HEK293 (cell line): ENCODE measurements around the gene VPS36.

Experiments
- EGR2 ChIP-seq: fragments of 450-650 bp; formaldehyde crosslinking; IDR thresholded peaks from 2 replicates; pipeline ENCODE4 v1.5.1; 2016; ENCODE audit warnings: low read depth, missing biosample characterization, missing genetic modification characterization
- HOXC10 ChIP-seq: sonication (generic); formaldehyde crosslinking; IDR thresholded peaks from 2 replicates; pipeline ENCODE4 v1.8.1; 2023; ENCODE audit warnings: mild to moderate bottlenecking, missing genetic modification reagents
- KLF8 ChIP-seq: fragments of 450-650 bp; formaldehyde crosslinking; IDR thresholded peaks from 2 replicates; pipeline ENCODE4 v1.5.1; 2016; ENCODE audit warnings: missing biosample characterization, missing genetic modification characterization
- MEIS1 ChIP-seq: sonication (generic); formaldehyde crosslinking; IDR thresholded peaks from 2 replicates; pipeline ENCODE4 v1.8.1; 2022; ENCODE audit warnings: missing genetic modification reagents, mild to moderate bottlenecking, borderline replicate concordance
- TCF7L2 ChIP-seq: IDR thresholded peaks from 2 replicates; pipeline ENCODE4 v1.6.1; 2011; ENCODE audit warnings: low read depth, mild to moderate bottlenecking, inconsistent platforms, low read length, moderate library complexity, borderline replicate concordance
- TRIM28 ChIP-seq: IDR thresholded peaks from 2 replicates; pipeline ENCODE4 v1.6.1; 2011; ENCODE audit warnings: low read length, control low read depth, borderline replicate concordance
- ZFP3 ChIP-seq: fragments of 450-650 bp; formaldehyde crosslinking; IDR thresholded peaks from 2 replicates; pipeline ENCODE4 v1.5.1; 2016; ENCODE audit warnings: low read depth, missing biosample characterization, missing genetic modification characterization
- ZFP37 ChIP-seq: fragments of 450-650 bp; formaldehyde crosslinking; IDR thresholded peaks from 2 replicates; pipeline ENCODE4 v1.5.1; 2016; ENCODE audit warnings: missing biosample characterization, missing genetic modification characterization
- ZFP69B ChIP-seq: fragments of 450-650 bp; formaldehyde crosslinking; IDR thresholded peaks from 2 replicates; pipeline ENCODE4 v1.5.1; 2016; ENCODE audit warnings: missing biosample characterization, missing genetic modification characterization
- ZNF112 ChIP-seq: fragments of 450-650 bp; formaldehyde crosslinking; IDR thresholded peaks from 2 replicates; pipeline ENCODE4 v1.5.0; 2017; ENCODE audit warnings: missing biosample characterization, missing genetic modification characterization
- ZNF114 ChIP-seq: fragments of 450-650 bp; formaldehyde crosslinking; IDR thresholded peaks from 2 replicates; pipeline ENCODE4 v1.5.0; 2017; ENCODE audit warnings: missing biosample characterization, missing genetic modification characterization
- ZNF121 ChIP-seq: fragments of 450-650 bp; formaldehyde crosslinking; IDR thresholded peaks from 2 replicates; pipeline ENCODE4 v1.5.1; 2016; ENCODE audit warnings: missing biosample characterization, missing genetic modification characterization
- ZNF202 ChIP-seq: fragments of 450-650 bp; formaldehyde crosslinking; IDR thresholded peaks from 2 replicates; pipeline ENCODE4 v1.5.1; 2016; ENCODE audit warnings: missing biosample characterization, missing genetic modification characterization, borderline replicate concordance
- ZNF223 ChIP-seq: fragments of 450-650 bp; formaldehyde crosslinking; IDR thresholded peaks from 2 replicates; pipeline ENCODE4 v1.5.1; 2016; ENCODE audit warnings: missing biosample characterization, missing genetic modification characterization
- ZNF24 ChIP-seq: fragments of 450-650 bp; formaldehyde crosslinking; IDR thresholded peaks from 2 replicates; pipeline ENCODE4 v1.5.1; 2016; ENCODE audit warnings: missing biosample characterization, missing genetic modification characterization
- ZNF274 ChIP-seq, 2 experiments: fragments of 200-500 bp in 1 of 2; fragments of 450-650 bp in 1 of 2; sonication (Bioruptor generic) in 1 of 2; formaldehyde crosslinking in 1 of 2; IDR thresholded peaks; 2 replicates each; pipeline versions ENCODE4 v1.5.1 to v1.6.1; 2014 to 2016; ENCODE audit warnings: borderline replicate concordance in 1 of 2, inconsistent platforms in 1 of 2, low read length in 1 of 2, missing biosample characterization in 1 of 2, missing genetic modification characterization in 1 of 2
- ZNF501 ChIP-seq: fragments of 450-650 bp; formaldehyde crosslinking; IDR thresholded peaks from 2 replicates; pipeline ENCODE4 v1.5.1; 2016; ENCODE audit warnings: missing biosample characterization, missing genetic modification characterization
- ZNF610 ChIP-seq: fragments of 450-650 bp; formaldehyde crosslinking; IDR thresholded peaks from 2 replicates; pipeline ENCODE4 v1.5.1; 2016; ENCODE audit warnings: missing biosample characterization, missing genetic modification characterization, borderline replicate concordance
- ZNF626 ChIP-seq: fragments of 450-650 bp; sonication (Bioruptor Pico); formaldehyde crosslinking; IDR thresholded peaks from 2 replicates; pipeline ENCODE4 v1.5.1; 2018; ENCODE audit warnings: missing biosample characterization, missing genetic modification characterization, inconsistent platforms
- ZNF664 ChIP-seq: fragments of 450-650 bp; formaldehyde crosslinking; IDR thresholded peaks from 2 replicates; pipeline ENCODE4 v1.5.1; 2016; ENCODE audit warnings: missing biosample characterization, missing genetic modification characterization
- TF ChIP-seq, protein P1 (sequence below): fragments of 450-650 bp; formaldehyde crosslinking; IDR thresholded peaks from 2 replicates; pipeline ENCODE4 v1.5.1; 2016; ENCODE audit warnings: missing biosample characterization, missing genetic modification characterization, borderline replicate concordance
- TF ChIP-seq, protein P2 (sequence below): fragments of 450-650 bp; IDR thresholded peaks from 2 replicates; pipeline ENCODE4 v1.5.1; 2018; ENCODE audit warnings: missing biosample characterization, mild to moderate bottlenecking, missing genetic modification characterization
- TF ChIP-seq, protein P3 (sequence below): fragments of 450-650 bp; formaldehyde crosslinking; IDR thresholded peaks from 2 replicates; pipeline ENCODE4 v1.5.1; 2016; ENCODE audit warnings: missing biosample characterization, missing genetic modification characterization
- TF ChIP-seq, protein P4 (sequence below): fragments of 450-650 bp; formaldehyde crosslinking; IDR thresholded peaks from 2 replicates; pipeline ENCODE4 v1.5.1; 2016; ENCODE audit warnings: missing biosample characterization, missing genetic modification characterization
- TF ChIP-seq, protein P5 (sequence below): fragments of 450-650 bp; formaldehyde crosslinking; IDR thresholded peaks from 2 replicates; pipeline ENCODE4 v1.5.1; 2017; ENCODE audit warnings: missing biosample characterization, mild to moderate bottlenecking, missing genetic modification characterization, moderate library complexity
- TF ChIP-seq, protein P6 (sequence below): fragments of 450-650 bp; formaldehyde crosslinking; IDR thresholded peaks from 2 replicates; pipeline ENCODE4 v1.5.1; 2016; ENCODE audit warnings: missing biosample characterization, missing genetic modification characterization

Gene VPS36

DNA sequence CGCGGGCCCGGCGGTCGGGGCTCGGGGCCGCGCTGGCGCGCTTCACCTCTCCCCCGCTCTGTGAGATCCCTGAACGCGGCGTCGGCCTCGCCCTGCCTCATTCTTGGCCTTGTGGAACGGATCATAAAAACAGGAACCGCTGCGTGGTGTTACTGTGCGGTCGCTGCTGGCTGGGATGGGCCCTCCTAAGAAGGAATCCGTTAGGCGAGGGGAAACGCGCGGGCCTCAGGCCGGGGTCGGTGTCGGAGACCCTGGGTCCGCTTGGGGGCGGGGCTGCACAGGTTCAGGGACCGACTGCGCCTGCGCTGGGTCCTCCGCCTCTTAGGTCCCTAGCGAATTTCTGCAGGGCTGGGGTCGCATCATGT lies 5.2 kb upstream of the VPS36 start (continued):
- TF ChIP-seq, protein P1, sequence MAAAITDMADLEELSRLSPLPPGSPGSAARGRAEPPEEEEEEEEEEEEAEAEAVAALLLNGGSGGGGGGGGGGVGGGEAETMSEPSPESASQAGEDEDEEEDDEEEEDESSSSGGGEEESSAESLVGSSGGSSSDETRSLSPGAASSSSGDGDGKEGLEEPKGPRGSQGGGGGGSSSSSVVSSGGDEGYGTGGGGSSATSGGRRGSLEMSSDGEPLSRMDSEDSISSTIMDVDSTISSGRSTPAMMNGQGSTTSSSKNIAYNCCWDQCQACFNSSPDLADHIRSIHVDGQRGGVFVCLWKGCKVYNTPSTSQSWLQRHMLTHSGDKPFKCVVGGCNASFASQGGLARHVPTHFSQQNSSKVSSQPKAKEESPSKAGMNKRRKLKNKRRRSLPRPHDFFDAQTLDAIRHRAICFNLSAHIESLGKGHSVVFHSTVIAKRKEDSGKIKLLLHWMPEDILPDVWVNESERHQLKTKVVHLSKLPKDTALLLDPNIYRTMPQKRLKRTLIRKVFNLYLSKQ (tag by site-specific recombination) = no peak
- TF ChIP-seq, protein P2, sequence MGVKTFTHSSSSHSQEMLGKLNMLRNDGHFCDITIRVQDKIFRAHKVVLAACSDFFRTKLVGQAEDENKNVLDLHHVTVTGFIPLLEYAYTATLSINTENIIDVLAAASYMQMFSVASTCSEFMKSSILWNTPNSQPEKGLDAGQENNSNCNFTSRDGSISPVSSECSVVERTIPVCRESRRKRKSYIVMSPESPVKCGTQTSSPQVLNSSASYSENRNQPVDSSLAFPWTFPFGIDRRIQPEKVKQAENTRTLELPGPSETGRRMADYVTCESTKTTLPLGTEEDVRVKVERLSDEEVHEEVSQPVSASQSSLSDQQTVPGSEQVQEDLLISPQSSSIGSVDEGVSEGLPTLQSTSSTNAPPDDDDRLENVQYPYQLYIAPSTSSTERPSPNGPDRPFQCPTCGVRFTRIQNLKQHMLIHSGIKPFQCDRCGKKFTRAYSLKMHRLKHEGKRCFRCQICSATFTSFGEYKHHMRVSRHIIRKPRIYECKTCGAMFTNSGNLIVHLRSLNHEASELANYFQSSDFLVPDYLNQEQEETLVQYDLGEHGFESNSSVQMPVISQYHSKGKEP = no peak
- TF ChIP-seq ZNF114 (tag by site-specific recombination) = no peak
- TF ChIP-seq, protein P3, sequence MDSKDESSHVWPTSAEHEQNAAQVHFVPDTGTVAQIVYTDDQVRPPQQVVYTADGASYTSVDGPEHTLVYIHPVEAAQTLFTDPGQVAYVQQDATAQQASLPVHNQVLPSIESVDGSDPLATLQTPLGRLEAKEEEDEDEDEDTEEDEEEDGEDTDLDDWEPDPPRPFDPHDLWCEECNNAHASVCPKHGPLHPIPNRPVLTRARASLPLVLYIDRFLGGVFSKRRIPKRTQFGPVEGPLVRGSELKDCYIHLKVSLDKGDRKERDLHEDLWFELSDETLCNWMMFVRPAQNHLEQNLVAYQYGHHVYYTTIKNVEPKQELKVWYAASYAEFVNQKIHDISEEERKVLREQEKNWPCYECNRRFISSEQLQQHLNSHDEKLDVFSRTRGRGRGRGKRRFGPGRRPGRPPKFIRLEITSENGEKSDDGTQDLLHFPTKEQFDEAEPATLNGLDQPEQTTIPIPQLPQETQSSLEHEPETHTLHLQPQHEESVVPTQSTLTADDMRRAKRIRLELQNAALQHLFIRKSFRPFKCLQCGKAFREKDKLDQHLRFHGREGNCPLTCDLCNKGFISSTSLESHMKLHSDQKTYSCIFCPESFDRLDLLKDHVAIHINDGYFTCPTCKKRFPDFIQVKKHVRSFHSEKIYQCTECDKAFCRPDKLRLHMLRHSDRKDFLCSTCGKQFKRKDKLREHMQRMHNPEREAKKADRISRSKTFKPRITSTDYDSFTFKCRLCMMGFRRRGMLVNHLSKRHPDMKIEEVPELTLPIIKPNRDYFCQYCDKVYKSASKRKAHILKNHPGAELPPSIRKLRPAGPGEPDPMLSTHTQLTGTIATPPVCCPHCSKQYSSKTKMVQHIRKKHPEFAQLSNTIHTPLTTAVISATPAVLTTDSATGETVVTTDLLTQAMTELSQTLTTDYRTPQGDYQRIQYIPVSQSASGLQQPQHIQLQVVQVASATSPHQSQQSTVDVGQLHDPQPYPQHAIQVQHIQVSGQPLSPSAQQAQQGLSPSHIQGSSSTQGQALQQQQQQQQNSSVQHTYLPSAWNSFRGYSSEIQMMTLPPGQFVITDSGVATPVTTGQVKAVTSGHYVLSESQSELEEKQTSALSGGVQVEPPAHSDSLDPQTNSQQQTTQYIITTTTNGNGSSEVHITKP = no peak
- TF ChIP-seq ZNF112 (tag by site-specific recombination) = no peak
- TF ChIP-seq TCF7L2 = no peak
- TF ChIP-seq, protein P4, sequence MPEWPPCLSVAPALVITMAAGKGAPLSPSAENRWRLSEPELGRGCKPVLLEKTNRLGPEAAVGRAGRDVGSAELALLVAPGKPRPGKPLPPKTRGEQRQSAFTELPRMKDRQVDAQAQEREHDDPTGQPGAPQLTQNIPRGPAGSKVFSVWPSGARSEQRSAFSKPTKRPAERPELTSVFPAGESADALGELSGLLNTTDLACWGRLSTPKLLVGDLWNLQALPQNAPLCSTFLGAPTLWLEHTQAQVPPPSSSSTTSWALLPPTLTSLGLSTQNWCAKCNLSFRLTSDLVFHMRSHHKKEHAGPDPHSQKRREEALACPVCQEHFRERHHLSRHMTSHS (tag by site-specific recombination) = no peak
- TF ChIP-seq ZNF501 (tag by site-specific recombination) = 0 out of 2 replicates have a peak, but pooled peaks have one; percentile 3
- no peak for TF ChIP-seq ZNF274 (IDR thresholded peaks at IDR 0.05; ENCODE audit: low read length)
- no peak for TF ChIP-seq ZNF274 (tag by site-specific recombination; IDR thresholded peaks at IDR 0.05; ENCODE audit: borderline replicate concordance)
- no peak for TF ChIP-seq MEIS1 (CRISPR knock-in tag)
- no peak for TF ChIP-seq ZFP37 (tag by site-specific recombination)
- TF ChIP-seq ZNF626 (tag by site-specific recombination) = no peak
- TF ChIP-seq ZNF202 (tag by site-specific recombination) = no peak
- no peak for TF ChIP-seq ZNF121 (tag by site-specific recombination)
- TF ChIP-seq ZNF223 (tag by site-specific recombination) = no peak
- TF ChIP-seq EGR2 (tag by site-specific recombination) = no peak
- no peak for TF ChIP-seq ZNF24
- TF ChIP-seq ZFP3 (tag by site-specific recombination) = no peak
- no peak for TF ChIP-seq ZNF610 (tag by site-specific recombination)
- TF ChIP-seq, protein P5, sequence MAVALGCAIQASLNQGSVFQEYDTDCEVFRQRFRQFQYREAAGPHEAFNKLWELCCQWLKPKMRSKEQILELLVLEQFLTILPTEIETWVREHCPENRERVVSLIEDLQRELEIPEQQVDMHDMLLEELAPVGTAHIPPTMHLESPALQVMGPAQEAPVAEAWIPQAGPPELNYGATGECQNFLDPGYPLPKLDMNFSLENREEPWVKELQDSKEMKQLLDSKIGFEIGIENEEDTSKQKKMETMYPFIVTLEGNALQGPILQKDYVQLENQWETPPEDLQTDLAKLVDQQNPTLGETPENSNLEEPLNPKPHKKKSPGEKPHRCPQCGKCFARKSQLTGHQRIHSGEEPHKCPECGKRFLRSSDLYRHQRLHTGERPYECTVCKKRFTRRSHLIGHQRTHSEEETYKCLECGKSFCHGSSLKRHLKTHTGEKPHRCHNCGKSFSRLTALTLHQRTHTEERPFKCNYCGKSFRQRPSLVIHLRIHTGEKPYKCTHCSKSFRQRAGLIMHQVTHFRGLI = no peak
- TF ChIP-seq KLF8 (tag by site-specific recombination) = no peak
- no peak for TF ChIP-seq HOXC10 (CRISPR knock-in tag)
- TF ChIP-seq, protein P6, sequence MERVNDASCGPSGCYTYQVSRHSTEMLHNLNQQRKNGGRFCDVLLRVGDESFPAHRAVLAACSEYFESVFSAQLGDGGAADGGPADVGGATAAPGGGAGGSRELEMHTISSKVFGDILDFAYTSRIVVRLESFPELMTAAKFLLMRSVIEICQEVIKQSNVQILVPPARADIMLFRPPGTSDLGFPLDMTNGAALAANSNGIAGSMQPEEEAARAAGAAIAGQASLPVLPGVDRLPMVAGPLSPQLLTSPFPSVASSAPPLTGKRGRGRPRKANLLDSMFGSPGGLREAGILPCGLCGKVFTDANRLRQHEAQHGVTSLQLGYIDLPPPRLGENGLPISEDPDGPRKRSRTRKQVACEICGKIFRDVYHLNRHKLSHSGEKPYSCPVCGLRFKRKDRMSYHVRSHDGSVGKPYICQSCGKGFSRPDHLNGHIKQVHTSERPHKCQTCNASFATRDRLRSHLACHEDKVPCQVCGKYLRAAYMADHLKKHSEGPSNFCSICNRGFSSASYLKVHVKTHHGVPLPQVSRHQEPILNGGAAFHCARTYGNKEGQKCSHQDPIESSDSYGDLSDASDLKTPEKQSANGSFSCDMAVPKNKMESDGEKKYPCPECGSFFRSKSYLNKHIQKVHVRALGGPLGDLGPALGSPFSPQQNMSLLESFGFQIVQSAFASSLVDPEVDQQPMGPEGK (tag by site-specific recombination) = peak; percentile 42; the same call in 1 of the 2 replicates
- TF ChIP-seq ZFP69B (tag by site-specific recombination) = no peak
- no peak for TF ChIP-seq ZNF664 (tag by site-specific recombination)
- no peak for TF ChIP-seq TRIM28
